GM11168 (cell line): ENCODE measurements around the gene METRNL.
"Not testable (repeated sequence)": the region's sequence is repeated elsewhere in the genome, so short reads cannot be mapped to it uniquely, and the experiment has no call there.

Experiments
- in situ Hi-C: fragments of 300-500 bp; cut with MboI; formaldehyde crosslinking; loops from one replicate; pipeline ENCODE4 v1.12.0; 2022; ENCODE audit warnings: low sequenced_read_pairs; ENCODE audit not compliant: unreplicated experiment

METRNL gene

GRCh38 chr17:83116783-83117555, 37.6 kb downstream of the METRNL start:
- in situ Hi-C loops, result no loop called here

- in situ Hi-C loops, result no loop called here
Measured at GRCh38 chr17:83117583-83117982, 38.2 kb downstream of the METRNL start.

DNA sequence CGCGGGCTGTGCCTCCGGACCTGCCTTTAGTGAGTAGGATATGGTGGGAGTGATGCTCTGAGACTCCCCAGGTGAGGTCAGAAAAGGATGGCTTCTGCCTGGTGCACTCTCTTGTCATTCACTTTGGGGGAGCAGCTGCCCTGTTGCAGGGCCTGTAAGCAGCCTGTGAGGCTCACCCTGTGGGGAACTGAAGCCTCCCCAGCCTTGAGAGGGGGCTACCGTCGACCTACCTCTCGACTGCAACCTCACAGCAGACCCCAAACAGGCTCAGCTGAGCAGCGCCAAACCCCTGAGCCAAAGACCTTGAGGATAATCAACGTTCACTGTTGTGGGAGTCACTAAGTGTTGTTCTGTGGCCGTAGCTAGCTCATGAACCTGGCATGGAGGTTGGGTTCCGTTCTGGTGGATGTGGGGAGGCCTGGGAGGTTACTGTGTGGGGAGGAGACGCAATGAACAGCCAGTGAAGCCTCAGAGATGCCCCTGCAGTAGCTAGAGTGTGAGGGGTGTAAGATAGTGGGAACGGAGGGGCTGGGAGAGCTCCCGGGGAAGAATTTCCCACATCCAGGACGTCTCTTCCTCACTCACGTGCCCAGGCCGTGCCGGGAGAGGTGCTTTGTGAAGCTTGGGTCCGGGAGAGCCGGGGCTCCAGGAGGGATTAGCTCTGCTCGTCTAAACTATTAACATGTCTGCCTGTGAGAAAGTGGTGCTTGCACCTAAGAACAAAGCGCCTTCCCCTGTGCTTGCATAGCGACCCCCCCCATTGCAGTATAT, 38.8 kb downstream of the METRNL start:
- in situ Hi-C loops, result no loop called here

GRCh38 chr17:83119987-83120864, 40.8 kb downstream of the METRNL start:
- in situ Hi-C loops, result no loop called here

DNA sequence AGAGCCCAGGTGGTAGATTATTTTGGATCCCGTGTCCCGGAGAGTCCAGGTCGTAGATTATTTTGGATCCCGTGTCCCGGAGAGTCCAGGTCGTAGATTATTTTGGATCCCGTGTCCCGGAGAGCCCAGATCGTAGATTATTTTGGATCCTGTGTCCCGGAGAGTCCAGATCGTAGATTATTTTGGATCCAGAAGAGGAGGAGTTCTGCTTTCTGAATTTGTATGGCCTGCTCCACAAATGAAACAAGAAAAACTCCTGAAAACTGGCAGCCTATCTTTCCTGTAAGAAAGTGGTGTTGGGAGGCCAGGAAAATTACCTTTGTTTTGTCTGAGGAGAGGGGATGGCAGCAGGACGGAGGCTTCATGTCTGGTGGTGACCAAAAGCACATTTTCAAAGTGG, 42.1 kb downstream of the METRNL start:
- in situ Hi-C loops, result not testable (repeated sequence)

GRCh38 chr17:83121921-83122820, 42.8 kb downstream of the METRNL start:
- in situ Hi-C loops, result no loop called here

DNA sequence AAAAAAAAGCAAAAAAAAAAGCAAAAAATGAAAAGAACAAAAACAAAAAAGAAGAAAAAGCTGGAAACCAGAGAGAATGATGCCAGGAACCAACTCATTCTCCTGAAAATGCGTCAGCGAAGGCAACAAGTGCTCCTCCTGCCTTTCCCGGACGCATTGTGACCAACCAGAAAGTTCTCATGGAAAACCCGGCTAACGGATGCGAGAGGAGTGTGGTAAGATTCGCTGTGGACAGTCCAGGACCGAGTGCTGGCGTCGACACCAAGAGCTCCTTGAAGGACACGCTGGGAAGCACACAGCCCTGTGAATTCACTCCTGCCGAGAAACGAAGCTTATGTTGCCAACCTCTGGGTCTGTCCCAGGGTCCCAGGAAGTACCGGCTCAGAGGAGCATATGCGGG, 43.4 kb downstream of the METRNL start:
- in situ Hi-C loops, result no loop called here

DNA sequence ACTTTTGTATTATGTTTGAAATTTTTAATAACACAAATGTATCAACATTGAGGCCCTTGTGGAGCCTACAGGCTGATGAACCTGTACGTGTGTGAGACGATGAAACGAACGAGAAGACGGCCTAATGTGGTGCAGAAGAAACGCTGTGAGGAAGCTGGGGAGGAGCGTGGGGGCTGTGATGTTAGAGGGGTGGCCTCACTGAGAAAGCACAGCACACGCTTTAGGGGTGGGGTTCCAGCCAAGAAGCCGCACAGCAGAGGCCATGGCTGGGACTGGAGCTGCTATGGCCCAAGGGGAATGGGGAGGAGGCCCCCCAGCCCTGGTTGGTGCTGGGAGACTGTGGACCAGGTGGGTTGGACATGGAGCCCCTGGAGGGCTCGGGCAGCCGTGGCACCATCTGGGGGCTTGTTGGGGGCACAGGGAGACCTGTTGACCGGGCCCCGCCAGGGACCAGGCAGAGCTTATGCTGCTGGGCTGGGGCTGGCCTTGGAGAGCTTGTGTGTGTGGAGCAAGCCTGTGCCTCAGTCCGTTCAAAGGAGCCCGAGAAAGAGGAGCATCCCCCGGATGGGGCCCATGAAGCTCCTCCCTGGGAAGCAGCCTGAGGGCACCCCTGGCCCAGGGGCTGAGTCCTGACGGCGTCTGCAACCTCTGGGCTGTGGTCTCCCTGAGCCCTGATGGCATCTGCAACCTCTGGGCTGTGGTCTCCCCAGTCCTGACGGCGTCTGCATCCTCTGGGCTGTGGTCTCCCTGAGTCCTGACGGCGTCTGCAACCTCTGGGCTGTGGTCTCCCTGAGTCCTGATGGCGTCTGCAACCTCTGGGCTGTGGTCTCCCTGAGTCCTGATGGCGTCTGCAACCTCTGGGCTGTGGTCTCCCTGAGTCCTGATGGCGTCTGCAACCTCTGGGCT, 44.7 kb downstream of the METRNL start:
- in situ Hi-C loops, result no loop called here

DNA sequence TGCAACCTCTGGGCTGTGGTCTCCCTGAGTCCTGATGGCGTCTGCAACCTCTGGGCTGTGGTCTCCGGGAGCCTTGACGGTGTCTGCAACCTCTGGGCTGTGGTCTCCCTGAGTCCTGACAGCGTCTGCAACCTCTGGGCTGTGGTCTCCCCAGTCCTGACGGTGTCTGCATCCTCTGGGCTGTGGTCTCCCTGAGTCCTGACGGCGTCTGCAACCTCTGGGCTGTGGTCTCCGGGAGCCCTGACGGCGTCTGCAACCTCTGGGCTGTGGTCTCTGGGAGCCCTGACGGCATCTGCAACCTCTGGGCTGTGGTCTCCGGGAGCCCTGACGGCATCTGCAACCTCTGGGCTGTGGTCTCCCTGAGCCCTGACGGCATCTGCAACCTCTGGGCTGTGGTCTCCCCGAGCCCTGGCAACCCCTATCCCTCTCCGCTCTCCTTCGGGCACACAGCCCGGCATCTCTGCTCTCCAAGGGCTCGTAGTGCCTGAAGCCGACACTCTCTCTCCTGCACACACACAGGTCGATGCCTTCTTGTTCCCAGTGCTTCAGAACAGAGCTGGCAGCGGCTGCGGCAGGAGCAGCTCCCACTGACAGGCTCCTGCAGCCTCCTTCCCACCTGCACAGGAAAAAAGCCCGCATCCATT, 45.6 kb downstream of the METRNL start:
- in situ Hi-C loops, result no loop called here

DNA sequence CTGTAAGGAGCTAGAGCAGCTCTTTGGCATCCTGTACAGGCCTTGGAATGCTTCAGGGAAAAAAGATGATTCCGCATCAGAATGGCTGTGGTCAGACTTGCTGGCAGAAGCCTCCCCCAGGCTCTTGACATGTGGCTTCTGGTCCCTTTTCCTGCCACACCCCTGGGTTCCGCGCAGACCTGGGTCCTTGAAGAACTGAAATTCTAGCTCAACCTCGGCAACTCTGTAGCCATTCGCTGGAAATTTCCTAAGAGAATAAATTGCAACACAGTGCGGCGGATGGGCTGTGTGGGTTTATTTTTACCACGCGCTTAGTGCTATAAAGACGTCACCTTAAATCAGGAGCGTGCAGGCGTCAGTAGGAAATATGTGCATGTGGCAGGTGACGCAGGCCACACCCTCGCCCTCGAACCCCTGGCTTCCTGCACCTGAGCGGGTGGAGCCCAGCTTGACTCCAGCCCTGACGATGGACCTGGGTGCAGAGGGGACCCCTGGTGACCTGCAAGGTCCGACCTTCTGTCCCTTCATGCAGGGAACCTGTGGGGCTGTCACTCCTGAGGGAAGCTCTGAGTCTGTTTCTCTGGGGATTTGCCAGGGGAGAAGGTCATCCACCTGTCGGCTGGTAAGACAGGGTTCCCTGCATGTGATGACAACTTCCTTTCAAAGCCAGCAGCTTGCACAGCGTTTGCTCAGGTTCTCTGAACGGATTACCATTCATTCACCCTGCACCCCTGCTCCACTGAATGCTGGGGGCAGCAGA, 46.3 kb downstream of the METRNL start:
- in situ Hi-C loops, result no loop called here

- in situ Hi-C loops, result no loop called here
Measured at GRCh38 chr17:83126275-83126811, 46.9 kb downstream of the METRNL start.

DNA sequence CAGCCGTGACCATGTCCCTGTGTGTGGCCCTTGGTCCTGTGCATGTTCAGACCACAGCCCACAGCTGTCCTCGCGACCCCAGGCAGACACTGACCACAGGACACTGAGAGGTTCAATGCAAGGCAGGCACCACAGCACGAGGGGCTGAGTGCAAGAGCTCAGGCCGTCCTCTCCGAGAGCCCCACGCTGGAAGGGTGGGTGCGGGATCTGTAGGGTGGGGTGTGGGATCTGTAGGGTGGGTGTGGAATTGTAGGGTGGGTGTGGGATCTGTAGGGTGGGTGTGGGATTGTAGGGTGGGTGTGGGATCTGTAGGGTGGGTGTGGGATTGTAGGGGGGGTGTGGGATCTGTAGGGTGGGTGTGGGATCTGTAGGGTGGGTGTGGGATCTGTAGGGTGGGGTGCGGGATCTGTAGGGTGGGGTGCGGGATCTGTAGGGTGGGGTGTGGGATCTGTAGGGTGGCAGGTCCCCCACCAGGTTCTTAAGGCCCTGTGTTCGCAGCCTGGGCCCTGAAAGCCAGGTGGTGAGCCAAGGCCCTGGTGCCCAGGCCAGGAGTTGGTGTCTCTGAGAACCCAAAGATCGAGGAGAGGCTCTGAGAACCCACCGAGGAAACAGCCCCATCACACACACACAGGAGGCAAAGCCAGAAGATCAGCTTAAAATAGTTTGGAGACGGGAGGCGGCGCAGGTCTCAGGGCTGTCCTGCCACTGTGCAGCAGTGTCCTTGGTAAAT, 48.2 kb downstream of the METRNL start:
- in situ Hi-C loops, result no loop called here

DNA sequence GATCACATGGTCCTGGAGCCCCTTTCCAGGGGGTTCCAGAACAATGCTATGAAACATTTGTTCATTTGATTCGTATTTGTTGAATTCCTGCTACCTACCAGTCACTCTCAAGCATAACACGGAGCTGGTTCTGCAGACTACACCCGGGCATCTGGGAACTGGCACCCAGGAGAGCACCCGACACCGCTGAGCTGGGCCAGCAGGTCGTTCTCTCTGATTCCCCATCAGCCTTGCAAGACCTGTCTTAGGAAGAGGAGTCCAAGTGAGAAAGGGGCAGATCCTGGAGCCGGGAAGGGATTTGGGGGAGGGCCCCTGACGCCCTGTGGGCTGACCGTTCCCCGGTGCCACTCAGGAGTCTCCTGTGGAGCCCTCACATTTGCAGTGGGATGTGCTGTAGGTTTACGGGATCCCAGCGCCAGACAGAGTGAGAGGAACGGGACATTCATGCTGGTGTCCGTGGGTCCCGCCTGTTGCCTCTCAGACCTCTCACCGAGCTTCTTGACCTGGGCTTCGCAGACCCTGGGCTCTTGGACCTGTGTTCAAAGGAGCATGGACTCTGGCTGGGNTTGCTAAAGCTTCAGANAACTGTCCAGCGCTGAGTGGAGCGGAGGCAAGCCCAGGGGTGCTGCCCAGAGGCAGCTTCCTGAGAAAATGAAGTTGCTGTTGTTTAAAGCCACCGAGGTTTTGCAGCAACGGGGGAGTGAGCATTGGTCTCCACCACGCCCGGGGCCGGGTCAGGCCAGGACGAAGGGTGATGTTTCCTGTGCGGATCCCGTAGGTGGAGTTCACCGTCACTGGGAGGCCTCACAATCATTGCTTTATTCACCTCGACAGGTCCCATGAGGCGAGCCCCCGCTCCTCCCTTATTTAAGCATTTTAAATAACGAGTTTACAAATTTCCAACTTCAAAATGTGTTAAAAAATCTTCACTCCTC, 49.2 kb downstream of the METRNL start:
- in situ Hi-C loops, result no loop called here

GRCh38 chr17:83129676-83130075, 50.3 kb downstream of the METRNL start:
- in situ Hi-C loops, result no loop called here

- in situ Hi-C loops, result no loop called here
Measured at GRCh38 chr17:83131401-83132011, 52.1 kb downstream of the METRNL start.
